Loucy (cell line): ENCODE data around the gene TRAF4.
A peak's percentile ranks its signal among the peaks of the same experiment; 100 is the strongest.

Source experiments
- H2AFZ ChIP-seq: fragments of 200-600 bp; sonication (generic); 2 replicates; pipeline ENCODE4 v1.6.0; 2016; ENCODE audit warnings: antibody characterized with exemption, mild to moderate bottlenecking, low read length, moderate library complexity
- H3F3A ChIP-seq: fragments of 200-600 bp; 2 replicates; pipeline ENCODE4 v1.6.0; 2016; ENCODE audit warnings: antibody characterized with exemption, low read depth, mild to moderate bottlenecking
- H3K27me3 ChIP-seq: fragments of 200-600 bp; sonication (generic); 2 replicates; pipeline ENCODE4 v1.6.1; 2014; ENCODE audit warnings: low read length, mild to moderate bottlenecking; ENCODE audit not compliant: insufficient read depth, poor library complexity, severe bottlenecking
- H3K36me3 ChIP-seq: fragments of 200-600 bp; sonication (generic); 2 replicates; pipeline ENCODE4 v1.6.1; 2016; ENCODE audit warnings: low read length; ENCODE audit not compliant: insufficient read depth
- H3K4me1 ChIP-seq: fragments of 200-600 bp; sonication (generic); 2 replicates; pipeline ENCODE4 v1.5.1; 2014; ENCODE audit warnings: low read length, mild to moderate bottlenecking; ENCODE audit not compliant: insufficient read depth, poor library complexity, severe bottlenecking
- H3K4me2 ChIP-seq: fragments of 200-600 bp; sonication (generic); 2 replicates; pipeline ENCODE4 v1.6.0; 2014; ENCODE audit warnings: antibody characterized with exemption, low read length, low read depth, mild to moderate bottlenecking; ENCODE audit not compliant: poor library complexity, severe bottlenecking
- H3K4me3 ChIP-seq: fragments of 200-600 bp; sonication (generic); 2 replicates; pipeline ENCODE4 v1.5.1; 2014; ENCODE audit warnings: low read length, mild to moderate bottlenecking, mixed read lengths; ENCODE audit not compliant: poor library complexity, severe bottlenecking
- H3K79me2 ChIP-seq: fragments of 200-600 bp; sonication (generic); 2 replicates; pipeline ENCODE4 v1.6.1; 2014; ENCODE audit warnings: low read length; ENCODE audit not compliant: insufficient read depth
- H3K9ac ChIP-seq: fragments of 200-600 bp; sonication (generic); 2 replicates; pipeline ENCODE4 v1.6.0; 2014; ENCODE audit warnings: mild to moderate bottlenecking, low read depth, low read length, moderate library complexity; ENCODE audit not compliant: poor library complexity, severe bottlenecking
- H3K9me2 ChIP-seq: fragments of 200-600 bp; sonication (generic); replicated peaks from 2 replicates; pipeline ENCODE4 v1.6.1; 2016; ENCODE audit warnings: low read depth, low read length, mixed read lengths
- H3K9me3 ChIP-seq: fragments of 200-600 bp; sonication (generic); 2 replicates; pipeline ENCODE4 v1.6.1; 2014; ENCODE audit warnings: mild to moderate bottlenecking, antibody characterized with exemption, low read length, low read depth; ENCODE audit not compliant: insufficient read depth
- H4K20me1 ChIP-seq: fragments of 200-600 bp; sonication (generic); 2 replicates; pipeline ENCODE4 v1.6.0; 2014; ENCODE audit warnings: antibody characterized with exemption, low read length, mild to moderate bottlenecking; ENCODE audit not compliant: insufficient read depth, poor library complexity, severe bottlenecking
- EZH2phosphoT487 ChIP-seq: fragments of 200-600 bp; IDR thresholded peaks from 2 replicates; pipeline ENCODE4 v1.6.1; 2018; ENCODE audit warnings: antibody characterized with exemption, mild to moderate bottlenecking, moderate library complexity, borderline replicate concordance
- TF ChIP-seq, protein P1 (sequence below): fragments of 200-600 bp; sonication (generic); conservative IDR thresholded peaks from 2 replicates; pipeline ENCODE4 v1.5.1; 2014; ENCODE audit warnings: mild to moderate bottlenecking, antibody characterized with exemption, low read length

Gene TRAF4

DNA sequence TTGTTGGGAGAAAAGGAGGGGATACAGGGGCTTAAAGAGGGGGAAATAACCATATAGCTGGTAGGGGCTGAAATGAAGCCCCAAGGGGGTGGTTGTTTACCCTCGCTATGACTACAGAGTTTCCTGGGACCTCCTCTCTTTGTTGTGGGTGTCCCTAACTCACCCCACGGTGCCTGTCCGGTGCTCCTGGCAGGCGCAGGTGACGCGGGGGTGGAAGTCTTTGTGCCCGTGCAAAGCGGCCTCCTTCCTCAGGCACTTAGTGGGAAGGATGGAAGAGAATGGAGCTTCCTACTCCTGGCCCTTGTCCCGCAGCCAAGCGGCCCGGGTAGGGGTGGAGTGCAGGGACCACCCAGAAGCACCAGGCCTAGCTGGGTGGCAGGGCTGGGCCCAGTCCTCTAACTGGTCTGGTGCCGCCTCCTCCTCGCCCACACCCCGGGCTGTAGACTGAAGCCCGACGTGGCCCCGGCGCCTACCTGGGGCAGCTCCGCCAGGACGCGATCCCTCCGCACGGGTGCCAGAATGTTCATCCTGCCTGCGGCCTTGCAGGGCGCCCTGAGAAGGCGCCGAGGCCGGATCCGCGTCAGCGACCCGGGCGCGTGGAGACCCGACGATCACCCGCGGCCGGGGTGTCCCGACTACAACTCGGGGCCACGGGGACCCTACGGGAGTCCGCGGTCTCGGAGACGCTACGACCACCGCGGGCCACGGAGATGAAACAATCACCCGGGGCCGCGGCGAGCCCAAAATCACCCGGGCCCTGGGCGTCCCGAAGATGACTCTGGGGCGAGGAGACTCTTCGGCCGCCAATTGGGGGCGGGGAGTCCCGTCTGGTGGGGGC lies 26.9 kb upstream of the TRAF4 start:
- H3K27me3 ChIP-seq = peaks cover 6% of the 10 kb centered on the region
- H3K9ac ChIP-seq = no peak overlapping the region
- H4K20me1 ChIP-seq = peaks cover 20% of the 10 kb centered on the region
- peaks cover 17% of the 10 kb centered on the region for H3K4me1 ChIP-seq
- H3K79me2 ChIP-seq = peaks cover 22% of the 10 kb centered on the region
- H3F3A ChIP-seq = no peaks in the 10 kb centered on the region
- H2AFZ ChIP-seq = no peak overlapping the region
- no peak overlapping the region for H3K4me3 ChIP-seq
- no peaks in the 10 kb centered on the region for H3K9me3 ChIP-seq
- peaks cover 13% of the 10 kb centered on the region; the same call in 1 of the 2 replicates for H3K36me3 ChIP-seq
- TF ChIP-seq, protein P1, sequence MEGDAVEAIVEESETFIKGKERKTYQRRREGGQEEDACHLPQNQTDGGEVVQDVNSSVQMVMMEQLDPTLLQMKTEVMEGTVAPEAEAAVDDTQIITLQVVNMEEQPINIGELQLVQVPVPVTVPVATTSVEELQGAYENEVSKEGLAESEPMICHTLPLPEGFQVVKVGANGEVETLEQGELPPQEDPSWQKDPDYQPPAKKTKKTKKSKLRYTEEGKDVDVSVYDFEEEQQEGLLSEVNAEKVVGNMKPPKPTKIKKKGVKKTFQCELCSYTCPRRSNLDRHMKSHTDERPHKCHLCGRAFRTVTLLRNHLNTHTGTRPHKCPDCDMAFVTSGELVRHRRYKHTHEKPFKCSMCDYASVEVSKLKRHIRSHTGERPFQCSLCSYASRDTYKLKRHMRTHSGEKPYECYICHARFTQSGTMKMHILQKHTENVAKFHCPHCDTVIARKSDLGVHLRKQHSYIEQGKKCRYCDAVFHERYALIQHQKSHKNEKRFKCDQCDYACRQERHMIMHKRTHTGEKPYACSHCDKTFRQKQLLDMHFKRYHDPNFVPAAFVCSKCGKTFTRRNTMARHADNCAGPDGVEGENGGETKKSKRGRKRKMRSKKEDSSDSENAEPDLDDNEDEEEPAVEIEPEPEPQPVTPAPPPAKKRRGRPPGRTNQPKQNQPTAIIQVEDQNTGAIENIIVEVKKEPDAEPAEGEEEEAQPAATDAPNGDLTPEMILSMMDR = no peak
- no peak for TF ChIP-seq EZH2phosphoT487
- H3K9me2 ChIP-seq = no peaks in the 10 kb centered on the region
- no peak overlapping the region for H3K4me2 ChIP-seq

DNA sequence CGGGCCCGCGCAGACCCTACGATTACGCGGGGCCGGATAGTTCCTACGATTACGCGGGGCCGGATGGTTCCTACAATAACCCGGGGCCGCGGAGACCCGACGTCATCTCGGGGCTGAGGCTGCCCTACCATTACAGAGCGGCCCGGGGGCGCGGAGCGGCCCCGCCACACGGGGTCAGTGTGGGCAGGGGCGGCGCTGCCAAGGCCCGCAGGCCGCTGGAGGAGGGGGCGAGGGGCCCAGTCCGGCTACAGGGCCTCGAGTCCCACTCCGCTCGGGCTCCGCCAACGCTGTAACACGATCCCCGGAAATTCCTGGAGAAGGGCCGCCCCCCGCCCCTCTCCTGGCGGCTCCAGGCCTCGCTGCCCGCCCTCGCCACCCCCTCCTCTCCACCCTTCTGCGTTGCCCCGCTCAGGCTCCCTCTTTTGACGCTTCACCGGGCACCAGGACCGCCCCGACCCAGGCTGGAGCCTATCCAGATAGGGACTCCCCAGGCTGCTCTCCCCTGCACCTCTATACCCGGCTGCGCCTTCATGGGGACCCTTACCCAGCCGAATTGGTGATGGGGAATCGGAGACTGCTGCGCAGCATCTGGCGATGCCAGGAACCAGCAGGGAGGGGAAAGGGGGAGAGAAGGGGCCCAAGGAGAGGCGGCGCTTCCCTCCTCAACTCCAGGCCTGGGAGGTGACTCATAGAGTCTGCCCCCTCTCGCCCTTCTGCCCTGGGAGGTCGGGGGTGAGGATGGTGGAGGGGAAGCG lies 26.1 kb upstream of the TRAF4 start, which contains the start of gene RAB34:
Gene RAB34, minus strand, starts transcription at position 291 of the 755 bp plus-strand sequence. CDS start 602 bp downstream, outside the sequence.
- H3K79me2 ChIP-seq = peaks cover 30% of the 10 kb centered on the region
- TF ChIP-seq, protein P1 = no peak
- no peak for TF ChIP-seq EZH2phosphoT487
- peaks cover 6% of the 10 kb centered on the region for H3K27me3 ChIP-seq
- H3K4me1 ChIP-seq = peaks cover 21% of the 10 kb centered on the region
- H3K4me3 ChIP-seq = no peak within 1 kb of the TSS
- H3K36me3 ChIP-seq = peaks cover 21% of the 10 kb centered on the region; the same call in 1 of the 2 replicates
- H3K4me2 ChIP-seq = no peak within 1 kb of the TSS
- peaks cover 28% of the 10 kb centered on the region for H4K20me1 ChIP-seq
- no peak within 1 kb of the TSS for H2AFZ ChIP-seq
- no peak within 1 kb of the TSS for H3K9ac ChIP-seq
- no peaks in the 10 kb centered on the region for H3K9me3 ChIP-seq
- no peaks in the 10 kb centered on the region for H3K9me2 ChIP-seq
- H3F3A ChIP-seq = no peaks in the 10 kb centered on the region

DNA sequence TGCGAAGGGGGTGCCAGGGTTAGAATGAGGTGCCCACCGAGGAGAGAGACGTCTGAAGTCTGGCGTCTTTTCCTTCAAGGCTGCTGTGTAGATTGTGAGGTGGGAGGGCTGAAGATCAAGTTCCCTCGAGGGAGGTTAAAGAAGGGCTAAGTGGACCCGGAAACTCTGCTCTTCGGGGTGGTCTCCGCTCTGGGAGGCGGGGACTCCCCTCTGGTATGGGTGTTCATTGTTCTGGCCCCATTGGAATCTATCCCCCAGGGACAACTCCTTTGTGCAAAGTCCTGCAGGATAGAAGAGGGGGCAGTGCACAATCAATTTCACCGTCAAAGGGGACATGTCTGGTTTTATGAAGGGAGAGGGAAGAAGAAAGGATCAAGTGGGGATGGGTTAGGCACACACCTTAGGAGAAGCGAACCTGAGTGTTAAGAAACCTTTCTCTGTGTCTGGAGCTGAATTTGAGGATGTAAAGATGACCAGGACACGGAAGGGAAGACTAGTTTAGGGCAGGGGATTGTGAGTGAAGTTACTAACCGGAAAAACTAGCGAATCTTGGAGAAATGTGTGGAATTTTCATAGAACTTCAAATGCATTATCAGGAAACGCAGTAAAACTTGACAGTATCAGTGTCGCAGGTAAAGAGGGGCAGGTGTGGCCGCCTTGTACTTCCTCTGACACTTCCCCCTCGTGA lies 25.3 kb upstream of the TRAF4 start:
- TF ChIP-seq EZH2phosphoT487 = no peak
- TF ChIP-seq, protein P1 = no peak
- H3K9me2 ChIP-seq = no peaks in the 10 kb centered on the region
- peaks cover 7% of the 10 kb centered on the region; the same call in 1 of the 2 replicates for H3F3A ChIP-seq
- peaks cover 6% of the 10 kb centered on the region for H3K27me3 ChIP-seq
- H3K4me3 ChIP-seq = no peak overlapping the region
- no peak overlapping the region for H2AFZ ChIP-seq
- peaks cover 35% of the 10 kb centered on the region for H4K20me1 ChIP-seq
- peaks cover 28% of the 10 kb centered on the region; the same call in 1 of the 2 replicates for H3K36me3 ChIP-seq
- no peak overlapping the region for H3K9ac ChIP-seq
- H3K9me3 ChIP-seq = no peaks in the 10 kb centered on the region
- peaks cover 37% of the 10 kb centered on the region for H3K79me2 ChIP-seq
- H3K4me2 ChIP-seq = peak overlapping the region; percentile 73
- peaks cover 22% of the 10 kb centered on the region for H3K4me1 ChIP-seq
